ENCODE results near the gene FARS2.

DNA sequence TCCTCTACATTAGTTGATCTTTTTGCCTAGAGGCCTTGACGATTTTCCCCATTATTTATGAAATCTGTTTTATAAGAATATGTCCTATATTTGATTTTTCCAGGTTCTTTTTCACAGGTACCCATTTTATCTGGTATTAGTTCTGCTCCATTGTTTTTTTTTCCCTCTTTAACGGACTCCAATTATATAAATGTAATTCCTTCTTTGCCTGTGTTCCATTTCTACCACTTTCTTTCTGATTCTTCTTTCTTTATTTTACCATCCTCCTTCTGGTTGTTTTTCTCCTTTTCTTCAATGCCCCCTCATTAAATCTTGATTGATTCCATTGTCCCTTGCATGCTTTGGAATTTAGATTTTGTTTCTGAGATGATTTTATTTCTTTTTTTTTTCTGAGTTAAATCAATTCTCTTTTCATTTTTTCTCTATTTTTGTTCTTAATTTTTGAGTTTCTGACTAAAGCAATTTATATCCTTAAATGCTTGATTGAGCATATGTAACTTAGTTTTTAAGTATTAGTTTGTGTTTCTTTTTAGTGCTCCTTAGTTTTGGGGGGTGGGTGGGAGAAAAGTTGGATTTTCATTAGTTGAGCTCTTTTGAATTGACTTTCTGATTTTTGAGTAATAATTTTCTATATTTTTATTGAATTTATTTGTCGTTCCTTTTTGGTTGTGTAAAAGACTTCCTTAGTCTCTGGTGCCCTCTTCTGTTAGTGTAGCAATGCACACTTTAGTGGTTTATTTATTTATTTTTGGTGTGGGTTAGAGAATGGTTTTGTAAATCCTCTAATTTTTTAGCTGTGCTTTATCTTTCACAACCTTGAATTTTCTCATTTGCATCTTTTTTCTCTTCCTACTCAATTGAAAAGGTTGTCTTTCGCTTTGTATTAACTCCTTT is 140.8 kb downstream of the FARS2 start:
- TF ChIP-seq, protein P1, sequence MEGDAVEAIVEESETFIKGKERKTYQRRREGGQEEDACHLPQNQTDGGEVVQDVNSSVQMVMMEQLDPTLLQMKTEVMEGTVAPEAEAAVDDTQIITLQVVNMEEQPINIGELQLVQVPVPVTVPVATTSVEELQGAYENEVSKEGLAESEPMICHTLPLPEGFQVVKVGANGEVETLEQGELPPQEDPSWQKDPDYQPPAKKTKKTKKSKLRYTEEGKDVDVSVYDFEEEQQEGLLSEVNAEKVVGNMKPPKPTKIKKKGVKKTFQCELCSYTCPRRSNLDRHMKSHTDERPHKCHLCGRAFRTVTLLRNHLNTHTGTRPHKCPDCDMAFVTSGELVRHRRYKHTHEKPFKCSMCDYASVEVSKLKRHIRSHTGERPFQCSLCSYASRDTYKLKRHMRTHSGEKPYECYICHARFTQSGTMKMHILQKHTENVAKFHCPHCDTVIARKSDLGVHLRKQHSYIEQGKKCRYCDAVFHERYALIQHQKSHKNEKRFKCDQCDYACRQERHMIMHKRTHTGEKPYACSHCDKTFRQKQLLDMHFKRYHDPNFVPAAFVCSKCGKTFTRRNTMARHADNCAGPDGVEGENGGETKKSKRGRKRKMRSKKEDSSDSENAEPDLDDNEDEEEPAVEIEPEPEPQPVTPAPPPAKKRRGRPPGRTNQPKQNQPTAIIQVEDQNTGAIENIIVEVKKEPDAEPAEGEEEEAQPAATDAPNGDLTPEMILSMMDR (IDR thresholded peaks at IDR 0.05): peak; percentile 25 to 66 (median 50)
- no peak for TF ChIP-seq POLR2A (IDR thresholded peaks at IDR 0.05)
